Transverse colon (tissue), 4 donors: ENCODE measurements around the gene XCR1. TPM values are rescaled to one million over a fixed set of nuclear protein-coding genes. Genes with fewer than 3 reads are reported as not detected.

Source experiments
- DNase-seq: peaks from one replicate; pipeline ENCODE4 v3.0.0-alpha.2; 2019
- H3K27ac ChIP-seq, 4 donors: fragments of 200-600 bp; sonication (generic); 2 replicates each; pipeline ENCODE4 v1.5.1; 2016 to 2018; ENCODE audit warnings: inconsistent platforms in 4 of 4
- H3K27me3 ChIP-seq: fragments of 200-600 bp; sonication (generic); 2 replicates; pipeline ENCODE4 v1.5.1; 2017; ENCODE audit warnings: inconsistent platforms
- H3K36me3 ChIP-seq, 4 donors: fragments of 200-600 bp; sonication (generic); 2 replicates each; pipeline ENCODE4 v1.5.1; 2017 to 2019; ENCODE audit warnings: inconsistent platforms in 4 of 4
- H3K4me1 ChIP-seq, 4 donors: fragments of 200-600 bp; sonication (generic); 2 replicates each; pipeline ENCODE4 v1.5.1; 2017 to 2020; ENCODE audit warnings: inconsistent platforms in 4 of 4
- H3K4me3 ChIP-seq, 4 donors: fragments of 200-600 bp; sonication (generic); 1 replicate in 1 of 4; 2 replicates in 3 of 4; pipeline versions ENCODE4 v1.5.1 to v1.6.1; 2017 to 2019; ENCODE audit warnings: inconsistent platforms in 4 of 4
- H3K9me3 ChIP-seq, 2 donors: fragments of 200-600 bp; sonication (generic); 2 replicates each; pipeline ENCODE4 v1.5.1; 2017 to 2019; ENCODE audit warnings: inconsistent platforms in 2 of 2
- EP300 ChIP-seq: sonication (generic); formaldehyde crosslinking; IDR thresholded peaks from one replicate; pipeline ENCODE4 v1.6.1; 2017; ENCODE audit warnings: antibody characterized with exemption, low read depth
- POLR2A ChIP-seq: fragments of 450-650 bp; IDR thresholded peaks from one replicate; pipeline ENCODE4 v1.6.1; 2016; ENCODE audit warnings: antibody characterized with exemption, mild to moderate bottlenecking, moderate library complexity
- POLR2AphosphoS5 ChIP-seq, 3 donors: sonication (generic); formaldehyde crosslinking; IDR thresholded peaks; one replicate each; pipeline ENCODE4 v1.6.1; 2016; ENCODE audit warnings: antibody characterized with exemption in 3 of 3
- WGBS, 2 donors: methylation state at CpG; one replicate each; pipeline ENCODE4 v1.1.5; 2018; ENCODE audit warnings: low coverage in 1 of 2; 5-methylcytosine and 5-hydroxymethylcytosine counted together
- in situ Hi-C, 4 donors: fragments of 200-750 bp; cut with MboI; loops; one replicate each; pipeline versions ENCODE4 v1.15.0 to v1.15.1; 2017; ENCODE audit warnings: low sequenced_read_pairs in 3 of 4, low pct_ligation_motif_present in 1 of 4, low pct_unique_long_range_greater_than_20kb in 1 of 4
- intact Hi-C: fragments of 100-400 bp; cut with DNase I; formaldehyde crosslinking; loops from one replicate; pipeline ENCODE4 v1.15.1; 2023; ENCODE audit warnings: low total_unique reads
- total RNA-seq, 4 donors: library from RNA; depleted of rRNA; stranded (reverse); fragments of >200 nt; gene quantifications; one replicate each; pipeline ENCODE4 v1.1.0, GENCODE V29; 2016
- TF ChIP-seq, protein P1 (sequence below), 5 experiments: fragments of 200-600 bp in 3 of 5; fragments of 450-650 bp in 2 of 5; sonication (generic) in 3 of 5; IDR thresholded peaks; 1 replicate in 2 of 5; 2 replicates in 3 of 5; pipeline ENCODE4 v1.5.1; 2016 to 2017; ENCODE audit warnings: antibody characterized with exemption in 5 of 5, inconsistent platforms in 3 of 5, mild to moderate bottlenecking in 2 of 5, moderate library complexity in 1 of 5

Gene XCR1
- total RNA-seq, 4 donors from 2014 or later: 0.14 to 0.32 TPM; not detected in 2

DNA sequence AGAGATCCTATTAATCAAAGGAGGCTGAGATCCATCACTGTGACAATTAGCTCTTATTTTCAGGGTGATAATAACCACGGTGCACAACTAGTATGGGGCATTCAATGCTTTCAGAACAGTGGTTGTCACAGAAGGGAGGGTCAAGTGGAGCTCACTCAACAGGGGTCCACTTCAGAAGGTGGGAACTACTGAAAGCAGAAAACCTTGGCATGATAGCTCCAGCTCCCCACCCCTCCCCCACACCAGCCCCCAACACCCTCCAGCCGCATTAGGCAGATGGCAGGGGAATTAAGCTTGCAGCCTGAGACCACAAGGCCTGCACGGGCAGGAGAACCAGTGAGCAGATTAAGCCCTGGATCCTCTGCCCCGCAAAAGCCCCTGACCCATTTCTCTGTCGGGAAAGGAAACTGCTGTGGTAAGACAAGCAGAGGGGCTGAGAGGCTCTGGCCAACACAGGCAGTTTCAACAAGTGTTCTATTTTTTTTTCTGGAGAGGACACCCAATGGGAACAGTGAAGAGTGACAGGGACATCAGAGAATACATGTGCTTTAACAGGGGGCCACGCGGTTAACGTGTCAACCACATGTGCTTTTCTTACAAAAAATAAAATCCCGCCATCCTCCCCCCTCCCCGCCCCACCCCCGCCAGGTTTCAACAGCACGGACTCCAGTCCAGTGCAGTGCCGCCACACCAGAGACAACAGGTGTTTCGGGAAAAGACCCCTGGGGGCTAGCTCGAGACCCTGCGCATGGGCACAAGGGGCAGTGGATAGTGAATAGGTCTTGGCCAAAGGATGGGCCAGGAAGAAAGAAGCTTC lies 32.7 kb downstream of the XCR1 start:
- TF ChIP-seq, protein P1, sequence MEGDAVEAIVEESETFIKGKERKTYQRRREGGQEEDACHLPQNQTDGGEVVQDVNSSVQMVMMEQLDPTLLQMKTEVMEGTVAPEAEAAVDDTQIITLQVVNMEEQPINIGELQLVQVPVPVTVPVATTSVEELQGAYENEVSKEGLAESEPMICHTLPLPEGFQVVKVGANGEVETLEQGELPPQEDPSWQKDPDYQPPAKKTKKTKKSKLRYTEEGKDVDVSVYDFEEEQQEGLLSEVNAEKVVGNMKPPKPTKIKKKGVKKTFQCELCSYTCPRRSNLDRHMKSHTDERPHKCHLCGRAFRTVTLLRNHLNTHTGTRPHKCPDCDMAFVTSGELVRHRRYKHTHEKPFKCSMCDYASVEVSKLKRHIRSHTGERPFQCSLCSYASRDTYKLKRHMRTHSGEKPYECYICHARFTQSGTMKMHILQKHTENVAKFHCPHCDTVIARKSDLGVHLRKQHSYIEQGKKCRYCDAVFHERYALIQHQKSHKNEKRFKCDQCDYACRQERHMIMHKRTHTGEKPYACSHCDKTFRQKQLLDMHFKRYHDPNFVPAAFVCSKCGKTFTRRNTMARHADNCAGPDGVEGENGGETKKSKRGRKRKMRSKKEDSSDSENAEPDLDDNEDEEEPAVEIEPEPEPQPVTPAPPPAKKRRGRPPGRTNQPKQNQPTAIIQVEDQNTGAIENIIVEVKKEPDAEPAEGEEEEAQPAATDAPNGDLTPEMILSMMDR (IDR thresholded peaks at IDR 0.05): no peak
- TF ChIP-seq POLR2AphosphoS5 (IDR thresholded peaks at IDR 0.05): no peak
- no peak for TF ChIP-seq POLR2A
- no peak for TF ChIP-seq EP300
- Histone ChIP-seq H3K27ac (peak overlapping the region; percentile 92 to 95 (median 94)), H3K4me1 (peaks cover 12 to 44% (median 29%) of the 10 kb centered on the region in 4 donors), H3K4me3 (peak overlapping the region; percentile 79 to 96 (median 86)), H3K36me3 (no peaks in the 10 kb centered on the region), H3K27me3 (no peaks in the 10 kb centered on the region), H3K9me3 (no peaks in the 10 kb centered on the region)
- 4 to 5% methylated on average over 4 to 15 of the region's 16 CpGs for WGBS, 2 donors
- DNase-seq: peak; percentile 54
- intact Hi-C loops: no loop called here
- in situ Hi-C loops: no loop called here

- Histone ChIP-seq H3K27ac (peak overlapping the region; percentile 92 to 95 (median 94)), H3K9me3 (no peaks in the 10 kb centered on the region), H3K4me1 (peaks cover 12 to 55% (median 36%) of the 10 kb centered on the region in 4 donors), H3K27me3 (no peaks in the 10 kb centered on the region), H3K4me3 (no peak overlapping the region), H3K36me3 (no peaks in the 10 kb centered on the region)
- 74% methylated on average over 3 of the region's 3 CpGs; no CpG with 5 or more reads in 1 of the 2 donors for WGBS, 2 donors
- TF ChIP-seq POLR2AphosphoS5 (IDR thresholded peaks at IDR 0.05) (no peak), POLR2A (no peak), EP300 (no peak)
- TF ChIP-seq, protein P1 (IDR thresholded peaks at IDR 0.05): no peak
- intact Hi-C loops: no loop called here
- DNase-seq: no peak
- in situ Hi-C loops: no loop called here
Measured at GRCh38 chr3:45993421-45994027, 33.8 kb downstream of the XCR1 start.

DNA sequence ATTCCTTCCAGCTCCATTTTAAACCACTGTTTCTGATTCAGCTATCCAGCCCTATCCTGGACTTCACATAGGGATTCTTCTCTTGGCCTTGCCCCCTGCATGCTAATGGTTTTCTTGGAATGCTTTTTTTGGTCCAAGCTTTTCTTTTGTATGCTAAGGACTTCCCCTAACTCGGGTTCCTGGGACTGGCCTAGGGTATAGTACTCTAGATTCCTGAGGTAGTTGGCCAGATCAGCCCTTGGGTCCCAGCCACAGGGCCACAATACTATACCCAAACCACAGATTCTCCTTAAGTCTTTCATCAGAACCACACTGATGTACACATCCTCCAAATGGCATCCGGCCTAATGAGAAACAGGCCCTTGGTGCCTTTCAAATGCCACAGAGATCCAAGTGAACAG lies 34.5 kb downstream of the XCR1 start:
- in situ Hi-C loops: no loop called here
- WGBS, 2 donors: 40 to 74% methylated on average over 1 to 2 of the region's 2 CpGs
- peak overlapping the region; percentile 60 to 95 (median 94) for H3K27ac ChIP-seq

More for the DNA sequence above, 34.5 kb downstream of the XCR1 start:
- H3K36me3 ChIP-seq: no peaks in the 10 kb centered on the region
- no peaks in the 10 kb centered on the region for H3K27me3 ChIP-seq
- H3K4me1 ChIP-seq: peaks cover 17 to 62% (median 42%) of the 10 kb centered on the region in 4 donors
- H3K4me3 ChIP-seq: no peak overlapping the region
- intact Hi-C loops: no loop called here
- TF ChIP-seq EP300 (no peak), POLR2A (no peak), POLR2AphosphoS5 (IDR thresholded peaks at IDR 0.05) (no peak)
- TF ChIP-seq, protein P1 (IDR thresholded peaks at IDR 0.05): no peak
- H3K9me3 ChIP-seq: no peaks in the 10 kb centered on the region
- DNase-seq: no peak
